Metanephros (tissue), 1 donor: ENCODE results near the gene GPD2. TPM values are rescaled to one million over a fixed set of nuclear protein-coding genes. Genes with fewer than 3 reads are reported as not detected.

Experiments
- total RNA-seq: library from RNA; depleted of rRNA; stranded (reverse); fragments of >200 nt; gene quantifications from one replicate; pipeline ENCODE4 v1.2.3, GENCODE V29; 2014

GPD2 gene
- 19.1 TPM for total RNA-seq

DNA sequence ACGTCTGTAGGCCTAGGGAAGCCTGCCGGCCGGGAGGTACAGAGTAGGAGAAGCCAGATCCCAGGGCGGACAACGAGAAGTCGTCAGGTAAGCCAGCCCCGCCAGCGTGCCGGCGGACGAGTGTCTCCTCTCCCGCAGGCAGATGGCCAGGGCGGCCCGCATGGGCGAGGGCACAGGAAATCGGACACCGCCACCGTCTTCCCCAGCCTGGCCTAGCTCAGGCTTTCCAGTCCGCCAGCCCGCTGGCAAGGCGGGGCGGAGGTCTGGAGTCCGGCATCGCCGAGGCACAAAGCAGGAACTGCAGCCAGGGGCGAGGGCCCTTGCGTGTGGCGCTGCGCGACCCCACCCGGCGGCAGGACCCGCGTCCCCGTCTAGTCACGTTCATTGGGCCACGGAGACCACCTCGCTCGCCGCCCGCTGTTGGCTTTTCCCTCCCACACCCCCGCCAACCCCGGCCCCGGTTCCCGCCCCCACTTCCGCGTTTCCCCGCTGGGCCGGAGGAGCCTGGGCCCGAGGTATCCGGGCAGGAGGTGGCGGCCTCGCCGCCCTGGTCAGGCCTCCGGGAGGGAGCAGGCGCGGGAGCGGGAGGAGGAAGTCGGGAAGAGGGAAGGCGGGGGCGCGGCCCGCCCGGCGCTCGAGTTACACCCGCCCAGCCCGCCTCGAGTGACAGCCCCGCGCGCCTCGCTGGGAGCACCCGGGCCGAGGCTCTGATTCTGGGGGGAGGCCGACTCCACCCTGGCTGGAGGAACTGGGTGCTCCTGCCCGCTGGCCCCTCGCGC is at the start of gene GPD2:
GPD2 (plus strand) TSS at position 662 of the 779 bp plus-strand sequence. CDS start 39,727 bp downstream, outside the sequence.

Other genes with a start within 250 kb of the GPD2 start
- 2.3 TPM for gene NR4A2, start 103.7 kb upstream of the GPD2 start, total RNA-seq